ENCODE results near the gene ITGB2. TPM values are rescaled to one million over a fixed set of nuclear protein-coding genes. Genes with fewer than 3 reads are reported as not detected.
A peak's percentile ranks its signal among the peaks of the same experiment; 100 is the strongest.

The ITGB2 gene
- total RNA-seq, 5 donors from 2014 or later (not counting 1 experiment from before 2014, with no cell fraction given), result 249 to 498 (median 304) TPM

DNA sequence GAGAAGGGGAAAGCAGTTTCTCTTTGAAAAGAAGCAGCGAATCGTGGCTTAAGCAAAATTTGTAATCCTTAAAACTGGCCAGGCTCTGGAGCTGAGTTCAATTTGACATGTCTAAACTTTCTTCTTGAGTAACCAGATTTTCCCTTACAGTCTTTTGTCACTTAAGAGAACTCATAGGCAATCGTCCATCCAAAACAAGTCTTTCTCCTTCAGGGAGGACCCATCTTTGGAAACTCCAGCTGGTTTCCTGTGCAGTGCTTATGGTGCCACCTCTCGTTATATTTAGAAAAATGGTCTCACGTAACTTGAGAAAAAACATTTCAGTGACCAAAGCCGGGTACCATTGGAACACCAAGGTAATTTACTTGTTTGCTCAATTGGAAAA is 45.4 kb downstream of the ITGB2 start:
- peak in 1 of 35 experiments; percentile 68 for DNase-seq

DNA sequence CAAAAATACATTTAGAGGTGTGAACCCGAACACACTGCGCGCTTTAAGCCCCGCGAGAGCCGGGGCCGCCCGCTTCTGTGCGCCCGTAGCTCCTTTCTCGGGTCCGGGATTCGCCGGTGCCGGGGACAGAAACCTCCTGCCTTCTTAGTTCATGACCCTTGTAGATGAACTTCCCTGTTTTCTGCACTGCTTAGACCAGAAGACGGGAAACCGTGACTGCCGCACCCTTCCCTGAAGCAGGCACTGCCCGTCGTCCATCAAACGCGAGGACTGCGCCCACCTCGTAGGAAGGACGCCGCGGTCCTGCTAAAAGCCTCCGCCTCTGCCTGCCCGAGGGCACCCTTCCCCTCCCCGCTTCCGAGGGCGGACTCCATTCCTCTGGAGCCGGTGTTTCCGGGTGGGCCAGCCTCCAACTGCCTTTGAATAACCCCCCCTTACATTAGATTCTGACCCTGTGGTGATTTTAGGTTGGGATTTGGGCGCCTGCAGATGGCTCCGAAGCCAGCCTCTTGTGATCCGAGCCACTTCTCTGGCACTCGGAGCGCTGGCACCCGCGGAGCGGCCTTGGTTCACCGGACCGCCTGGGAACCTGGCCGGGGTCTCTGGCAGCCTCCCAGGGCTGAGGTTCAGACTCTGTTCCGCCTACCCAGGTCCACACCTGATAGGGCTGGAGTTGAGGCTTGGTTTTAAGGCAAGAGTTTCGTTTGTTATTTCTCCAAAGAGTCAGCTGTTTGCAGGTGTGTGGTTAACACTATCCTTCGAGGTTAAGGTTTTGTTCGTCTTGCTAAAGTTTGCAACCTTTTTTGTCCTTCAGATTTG is 46.0 kb downstream of the ITGB2 start:
- peak overlapping the region; percentile 91 to 94 for H3K27ac Mint-ChIP-seq
- Histone ChIP-seq H3K4me1 (ENCODE audit: control insufficient read depth in 1 of 2, extremely low read depth in 1 of 2, insufficient read depth in 2 of 2, low read length in 2 of 2) (peaks cover 37 to 48% of the 10 kb centered on the region in 2 experiments), H3K9me3 (no peaks in the 10 kb centered on the region), H3K36me3 (ENCODE audit: control insufficient read depth in 2 of 2, extremely low read depth in 1 of 2, insufficient read depth in 1 of 2, low read length in 1 of 2) (no peaks in the 10 kb centered on the region), H3K4me3 (ENCODE audit: control insufficient read depth in 1 of 2, extremely low read depth in 1 of 2, low read length in 1 of 2) (peak overlapping the region; percentile 65 to 85), H3K27ac (ENCODE audit: low read length) (peak overlapping the region; percentile 78), H3K27me3 (replicated peaks in 1 of 2; ENCODE audit: control insufficient read depth in 2 of 2, extremely low read depth in 1 of 2, insufficient read depth in 2 of 2, low read length in 1 of 2) (no peaks in the 10 kb centered on the region)
- DNase-seq, result peak in 17 of 35 experiments; percentile 6 to 63 (median 33)
- no peaks in the 10 kb centered on the region for H3K27me3 Mint-ChIP-seq
- H3K9me3 Mint-ChIP-seq, result no peaks in the 10 kb centered on the region
- under 1% methylated on average over 46 of the region's 49 CpGs for WGBS (ENCODE audit: insufficient coverage)
- no peaks in the 10 kb centered on the region for H3K36me3 Mint-ChIP-seq
- POLR2A ChIA-PET, result interaction anchor here in 1 of 2 donors (0.6 kb wide), 2 partner anchors 262 to 274 kb away, joined by 3 to 4 read pairs; no protein-coding TSS in a partner anchor
- CTCF ChIA-PET, result interaction anchor here in 1 of 2 donors (1.4 to 1.8 kb wide), 2 partner anchors 52 to 74 kb away, joined by 5 to 12 read pairs; partner anchors contain the start of gene UBE2G2
- peak overlapping the region; percentile 87 to 94 (median 88) for H3K4me3 Mint-ChIP-seq
- peak; percentile 0 to 5 (median 2) for ATAC-seq (replicated peaks in 1 of 4)
- peaks cover 41 to 49% (median 46%) of the 10 kb centered on the region in 3 donors for H3K4me1 Mint-ChIP-seq

More for the DNA sequence above, 45.4 kb downstream of the ITGB2 start:
- Mint-ChIP-seq H3K27me3 (no peaks in the 10 kb centered on the region), H3K36me3 (no peaks in the 10 kb centered on the region), H3K4me1 (peaks cover 36 to 45% (median 42%) of the 10 kb centered on the region in 3 donors), H3K27ac (peak overlapping the region; percentile 91 to 94), H3K9me3 (no peaks in the 10 kb centered on the region), H3K4me3 (peak overlapping the region; percentile 87 to 94 (median 88))
- H3K9me3 ChIP-seq, result no peaks in the 10 kb centered on the region
- H3K4me3 ChIP-seq (ENCODE audit: control insufficient read depth in 1 of 2, extremely low read depth in 1 of 2, low read length in 1 of 2), result peak overlapping the region; percentile 65 to 85
- no peaks in the 10 kb centered on the region for H3K36me3 ChIP-seq (ENCODE audit: control insufficient read depth in 2 of 2, extremely low read depth in 1 of 2, insufficient read depth in 1 of 2, low read length in 1 of 2)
- CTCF ChIA-PET, result interaction anchor here in 1 of 2 donors (1.4 to 1.8 kb wide), 2 partner anchors 52 to 75 kb away, joined by 5 to 12 read pairs; partner anchors contain the start of gene UBE2G2
- peaks cover 37 to 44% of the 10 kb centered on the region in 2 experiments for H3K4me1 ChIP-seq (ENCODE audit: control insufficient read depth in 1 of 2, extremely low read depth in 1 of 2, insufficient read depth in 2 of 2, low read length in 2 of 2)
- WGBS (ENCODE audit: insufficient coverage), result 0% methylated on average over 4 of the region's 6 CpGs
- peak overlapping the region; percentile 78 for H3K27ac ChIP-seq (ENCODE audit: low read length)
- H3K27me3 ChIP-seq (replicated peaks in 1 of 2; ENCODE audit: control insufficient read depth in 2 of 2, extremely low read depth in 1 of 2, insufficient read depth in 2 of 2, low read length in 1 of 2), result no peaks in the 10 kb centered on the region
- ATAC-seq (replicated peaks in 1 of 4), result no peak
- POLR2A ChIA-PET, result interaction anchor here in 1 of 2 donors (0.5 to 0.6 kb wide), 2 partner anchors 52 to 273 kb away, joined by 4 to 5 read pairs; no protein-coding TSS in a partner anchor

DNA sequence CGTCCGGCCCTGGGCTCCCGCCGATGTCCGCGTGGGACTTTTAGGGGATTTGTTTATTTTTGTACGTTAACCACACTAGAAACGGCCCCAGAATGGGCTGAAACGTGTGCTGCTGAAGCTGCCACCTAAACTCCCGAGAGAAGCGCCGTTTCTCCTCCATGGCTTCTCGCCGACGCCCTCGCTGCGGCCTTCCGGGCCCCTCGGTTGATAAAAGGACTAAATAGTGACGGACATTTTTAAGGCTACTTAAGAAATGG is 46.5 kb downstream of the ITGB2 start:
- Histone ChIP-seq H3K27me3 (replicated peaks in 1 of 2; ENCODE audit: control insufficient read depth in 2 of 2, extremely low read depth in 1 of 2, insufficient read depth in 2 of 2, low read length in 1 of 2) (no peaks in the 10 kb centered on the region), H3K4me1 (ENCODE audit: control insufficient read depth in 1 of 2, extremely low read depth in 1 of 2, insufficient read depth in 2 of 2, low read length in 2 of 2) (peaks cover 42 to 53% of the 10 kb centered on the region in 2 experiments), H3K4me3 (ENCODE audit: control insufficient read depth in 1 of 2, extremely low read depth in 1 of 2, low read length in 1 of 2) (peak overlapping the region; percentile 65 to 85), H3K36me3 (ENCODE audit: control insufficient read depth in 2 of 2, extremely low read depth in 1 of 2, insufficient read depth in 1 of 2, low read length in 1 of 2) (no peaks in the 10 kb centered on the region), H3K9me3 (no peaks in the 10 kb centered on the region), H3K27ac (ENCODE audit: low read length) (peak overlapping the region; percentile 78)
- ATAC-seq (replicated peaks in 1 of 4) (peak; percentile 1 to 4 (median 3)), DNase-seq (peak in 2 of 35 experiments; percentile 11 to 17)
- POLR2A ChIA-PET, result interaction anchor here (0.5 to 0.6 kb wide), 2 partner anchors 20 to 262 kb away, joined by 3 read pairs; no protein-coding TSS in a partner anchor
- H3K36me3 Mint-ChIP-seq, result no peaks in the 10 kb centered on the region
- H3K4me3 Mint-ChIP-seq, result peak overlapping the region; percentile 87 to 94 (median 88)
- peak overlapping the region; percentile 91 to 94 for H3K27ac Mint-ChIP-seq
- CTCF ChIA-PET, result interaction anchor here (1.0 to 1.8 kb wide), 3 partner anchors 21 to 74 kb away, joined by 5 to 12 read pairs (median 8); partner anchors contain the start of gene UBE2G2 (in 1 of the 2)
- H3K27me3 Mint-ChIP-seq, result no peaks in the 10 kb centered on the region
- no peaks in the 10 kb centered on the region for H3K9me3 Mint-ChIP-seq
- H3K4me1 Mint-ChIP-seq, result peaks cover 44 to 50% (median 49%) of the 10 kb centered on the region in 3 donors
- 1% methylated on average over 17 of the region's 20 CpGs for WGBS (ENCODE audit: insufficient coverage)

DNA sequence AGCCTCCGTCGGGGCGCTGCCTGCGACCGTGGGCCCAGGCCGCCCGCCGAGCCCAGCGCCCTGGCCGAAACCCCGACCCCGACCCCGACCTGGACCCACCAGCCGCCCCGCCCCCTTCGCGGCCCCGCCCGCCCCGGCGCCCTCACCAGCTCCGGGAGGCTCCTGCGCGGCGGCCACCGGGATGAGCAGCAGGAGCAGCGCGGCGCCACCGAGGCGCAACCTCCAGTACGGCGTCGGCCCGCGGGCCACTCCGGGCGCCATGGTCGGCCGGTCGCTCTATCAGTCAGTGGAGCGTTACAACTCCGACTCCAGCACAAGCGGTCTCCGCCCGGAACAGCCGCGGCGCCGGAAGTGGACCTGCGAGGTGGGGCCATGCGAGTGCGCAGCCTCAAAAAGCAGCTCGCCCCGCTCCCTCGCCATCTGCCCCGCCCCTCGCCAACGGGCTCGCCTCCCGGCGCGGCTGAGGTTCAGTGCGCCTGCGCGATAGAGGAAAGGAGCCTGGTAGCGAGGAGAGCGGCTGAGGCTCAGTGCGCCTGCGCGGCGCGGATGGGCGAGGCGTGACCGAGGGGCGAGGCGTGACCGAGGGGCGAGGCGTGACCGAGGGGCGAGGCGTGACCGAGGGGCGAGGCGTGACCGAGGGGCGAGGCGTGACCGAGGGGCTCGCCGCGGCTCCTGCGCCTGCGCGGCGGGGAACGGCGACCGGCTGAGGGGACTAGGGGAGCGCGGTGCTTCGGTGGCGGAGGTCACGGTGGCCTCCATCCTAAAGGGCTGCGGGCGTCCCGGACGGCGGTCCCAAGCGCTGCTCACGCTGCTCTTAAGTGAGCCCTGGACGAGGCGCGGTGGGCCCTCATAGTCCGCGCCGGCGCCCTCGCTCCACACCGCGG is 47.1 kb downstream of the ITGB2 start, which contains the start of gene PTTG1IP:
TSS of gene PTTG1IP (minus strand) at position 335 of the 884 bp plus-strand sequence. CDS start at position 261, 74 bp downstream.
- Histone ChIP-seq H3K4me3 (ENCODE audit: control insufficient read depth in 1 of 2, extremely low read depth in 1 of 2, low read length in 1 of 2) (peak within 1 kb of the TSS; percentile 66 to 85), H3K27ac (ENCODE audit: low read length) (peak within 1 kb of the TSS; percentile 78), H3K27me3 (replicated peaks in 1 of 2; ENCODE audit: control insufficient read depth in 2 of 2, extremely low read depth in 1 of 2, insufficient read depth in 2 of 2, low read length in 1 of 2) (no peaks in the 10 kb centered on the region), H3K36me3 (ENCODE audit: control insufficient read depth in 2 of 2, extremely low read depth in 1 of 2, insufficient read depth in 1 of 2, low read length in 1 of 2) (no peaks in the 10 kb centered on the region), H3K9me3 (no peaks in the 10 kb centered on the region), H3K4me1 (ENCODE audit: control insufficient read depth in 1 of 2, extremely low read depth in 1 of 2, insufficient read depth in 2 of 2, low read length in 2 of 2) (peaks cover 48 to 58% of the 10 kb centered on the region in 2 experiments)
- Mint-ChIP-seq H3K36me3 (peaks cover 2% of the 10 kb centered on the region), H3K27ac (peak within 1 kb of the TSS; percentile 93 to 94), H3K4me3 (peak within 1 kb of the TSS; percentile 87 to 95 (median 94)), H3K4me1 (peaks cover 50 to 55% (median 54%) of the 10 kb centered on the region in 3 donors), H3K27me3 (no peaks in the 10 kb centered on the region), H3K9me3 (no peaks in the 10 kb centered on the region)
- ATAC-seq (replicated peaks in 1 of 4) (peak; percentile 78 to 82 (median 80)), DNase-seq (peak; percentile 96 to 100 (median 98))
- ChIA-PET POLR2A (interaction anchor here in 1 of 2 donors (0.5 to 0.6 kb wide), 2 partner anchors 19 to 535 kb away, joined by 3 read pairs; no protein-coding TSS in a partner anchor), CTCF (interaction anchor here (0.6 to 1.4 kb wide), 4 partner anchors 21 to 73 kb away, joined by 4 to 8 read pairs (median 4); no protein-coding TSS in a partner anchor)
- under 1% methylated on average over 106 of the region's 123 CpGs for WGBS (ENCODE audit: insufficient coverage)

DNA sequence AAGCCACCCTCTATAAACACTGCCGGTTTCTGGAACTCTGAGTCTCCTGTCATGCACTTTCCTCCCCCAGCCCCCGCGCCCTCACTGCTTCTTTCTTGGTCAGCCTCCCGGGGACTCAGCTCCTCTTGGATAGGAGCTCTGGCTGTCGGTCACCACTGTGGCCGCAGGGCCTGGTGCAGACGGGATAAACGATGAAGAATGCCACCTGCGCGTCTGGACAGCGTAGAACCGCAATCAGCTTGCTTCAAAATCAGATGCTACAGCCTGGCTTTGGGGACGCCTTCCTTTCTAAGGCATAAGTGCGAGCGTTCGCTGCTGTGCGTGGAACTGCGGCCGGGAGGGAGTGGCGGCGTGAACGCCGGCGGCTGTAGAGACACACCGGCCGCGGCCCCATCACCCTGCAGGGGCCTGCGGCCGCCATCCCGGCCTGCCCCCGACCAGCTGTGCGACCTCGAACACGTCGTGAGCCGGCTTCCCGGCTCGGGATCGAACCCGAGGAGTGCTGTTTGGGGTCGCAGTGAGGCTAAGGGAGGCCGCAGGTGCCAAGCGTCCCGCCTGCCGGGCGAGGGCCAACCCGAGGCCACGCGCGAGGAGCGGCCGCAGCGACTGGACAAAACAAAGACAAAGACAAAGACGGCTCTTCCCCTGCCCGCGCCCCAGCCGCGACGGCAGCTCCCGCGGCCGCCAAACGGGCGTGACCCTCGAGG is 47.9 kb downstream of the ITGB2 start:
- under 1% methylated on average over 65 of the region's 65 CpGs for WGBS (ENCODE audit: insufficient coverage)

More for the DNA sequence above, 47.9 kb downstream of the ITGB2 start:
- ChIA-PET CTCF (interaction anchor here (0.6 to 1.4 kb wide), 5 partner anchors 21 to 72 kb away, joined by 3 to 8 read pairs (median 4); no protein-coding TSS in a partner anchor), POLR2A (no interaction called here)
- DNase-seq (peak in 6 of 35 experiments; percentile 12 to 43 (median 29)), ATAC-seq (replicated peaks in 1 of 4) (no peak)
- Histone ChIP-seq H3K4me1 (ENCODE audit: control insufficient read depth in 1 of 2, extremely low read depth in 1 of 2, insufficient read depth in 2 of 2, low read length in 2 of 2) (peaks cover 56 to 65% of the 10 kb centered on the region in 2 experiments), H3K4me3 (ENCODE audit: control insufficient read depth in 1 of 2, extremely low read depth in 1 of 2, low read length in 1 of 2) (peak overlapping the region; percentile 66 to 79), H3K36me3 (ENCODE audit: control insufficient read depth in 2 of 2, extremely low read depth in 1 of 2, insufficient read depth in 1 of 2, low read length in 1 of 2) (no peaks in the 10 kb centered on the region), H3K27ac (ENCODE audit: low read length) (peak overlapping the region; percentile 40), H3K9me3 (no peaks in the 10 kb centered on the region), H3K27me3 (replicated peaks in 1 of 2; ENCODE audit: control insufficient read depth in 2 of 2, extremely low read depth in 1 of 2, insufficient read depth in 2 of 2, low read length in 1 of 2) (no peaks in the 10 kb centered on the region)
- no peaks in the 10 kb centered on the region for H3K9me3 Mint-ChIP-seq
- peak overlapping the region; percentile 86 to 95 (median 94) for H3K4me3 Mint-ChIP-seq
- H3K4me1 Mint-ChIP-seq, result peaks cover 58 to 63% (median 62%) of the 10 kb centered on the region in 3 donors
- peak overlapping the region; percentile 83 to 93 for H3K27ac Mint-ChIP-seq
- no peaks in the 10 kb centered on the region for H3K27me3 Mint-ChIP-seq
- peaks cover 2% of the 10 kb centered on the region for H3K36me3 Mint-ChIP-seq

Data from T-cell (primary cell).